AG20443 (cell line): ENCODE data around the gene KIF2A.

Experiments
- DNase-seq: peaks from one replicate; pipeline ENCODE4 v3.0.0; 2012; ENCODE audit warnings: low spot score, mixed read lengths

KIF2A gene

DNA sequence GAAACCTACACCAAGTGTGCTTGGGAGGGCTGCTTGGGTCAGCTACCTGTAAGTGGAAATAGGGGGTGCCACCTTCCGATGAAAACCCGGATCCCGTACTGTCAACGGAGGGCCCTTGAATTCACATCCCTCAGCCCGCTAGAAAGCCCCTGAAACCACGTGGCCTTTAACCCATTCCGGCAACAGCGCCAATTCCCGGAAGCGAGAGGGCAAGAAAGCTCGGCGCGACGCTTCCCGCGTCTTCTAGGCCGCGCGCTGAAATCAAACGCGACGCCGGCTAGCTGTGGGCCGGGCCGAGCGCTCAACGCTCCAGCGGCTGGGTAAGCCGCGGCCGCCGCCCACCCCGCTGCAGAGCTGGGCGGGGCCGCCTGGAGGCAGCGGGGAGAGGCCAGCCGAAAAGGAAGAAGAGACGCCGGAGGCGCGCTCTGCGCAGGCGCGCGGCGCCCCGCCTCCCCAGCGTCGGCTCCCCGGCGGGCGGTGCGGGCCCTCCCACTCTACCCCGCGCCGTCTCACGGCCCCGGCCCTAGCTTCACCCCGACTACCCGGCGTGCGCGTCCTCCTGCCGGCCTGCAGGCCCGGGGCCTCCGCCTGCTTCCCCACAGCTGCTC is at the start of gene KIF2A:
KIF2A (plus strand) TSS at position 492 of the 608 bp plus-strand sequence. CDS start 267 bp downstream, outside the sequence.
- DNase-seq = peak; percentile 100

DNA sequence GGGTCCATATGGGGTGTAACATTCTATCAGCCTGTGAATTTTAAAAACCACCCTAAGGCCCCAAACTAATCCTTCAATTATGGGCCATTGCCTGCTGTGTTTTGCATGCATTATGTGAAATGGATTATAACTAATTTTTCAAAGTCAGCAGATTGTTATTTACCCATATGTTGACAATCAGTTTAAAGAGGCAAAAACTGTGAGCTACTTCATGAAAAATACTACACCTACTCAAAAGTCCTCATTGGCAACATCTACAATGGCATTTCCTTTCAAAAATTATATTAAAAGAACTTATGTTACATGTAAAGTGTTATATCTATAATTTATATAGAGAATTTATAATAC is 49.0 kb upstream of the KIF2A start:
- DNase-seq = no peak

GRCh38 chr5:62258654-62259053 is 47.4 kb upstream of the KIF2A start:
- DNase-seq = no peak

GRCh38 chr5:62259699-62260250 is 46.2 kb upstream of the KIF2A start:
- no peak for DNase-seq

GRCh38 chr5:62260513-62260912 is 45.5 kb upstream of the KIF2A start:
- DNase-seq = no peak

DNA sequence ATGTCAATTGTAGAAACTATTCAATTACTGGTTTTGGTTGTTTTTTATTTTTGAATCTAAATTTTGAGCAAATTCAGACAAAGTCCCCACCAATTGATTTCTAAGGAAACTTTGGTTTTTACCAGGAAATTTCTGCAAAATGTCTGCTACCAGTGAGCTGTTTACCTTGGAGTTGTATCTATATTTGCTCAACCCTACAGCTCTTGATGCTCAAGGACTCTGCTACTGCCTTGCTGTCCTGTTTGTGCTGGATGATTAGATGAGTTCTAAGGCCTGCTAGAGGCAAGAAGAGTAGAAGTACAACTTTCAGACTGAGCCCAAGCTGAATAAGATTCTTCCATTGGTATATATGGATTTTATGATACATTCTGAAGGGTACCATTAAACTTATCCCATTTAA is 42.6 kb upstream of the KIF2A start:
- DNase-seq = no peak

DNA sequence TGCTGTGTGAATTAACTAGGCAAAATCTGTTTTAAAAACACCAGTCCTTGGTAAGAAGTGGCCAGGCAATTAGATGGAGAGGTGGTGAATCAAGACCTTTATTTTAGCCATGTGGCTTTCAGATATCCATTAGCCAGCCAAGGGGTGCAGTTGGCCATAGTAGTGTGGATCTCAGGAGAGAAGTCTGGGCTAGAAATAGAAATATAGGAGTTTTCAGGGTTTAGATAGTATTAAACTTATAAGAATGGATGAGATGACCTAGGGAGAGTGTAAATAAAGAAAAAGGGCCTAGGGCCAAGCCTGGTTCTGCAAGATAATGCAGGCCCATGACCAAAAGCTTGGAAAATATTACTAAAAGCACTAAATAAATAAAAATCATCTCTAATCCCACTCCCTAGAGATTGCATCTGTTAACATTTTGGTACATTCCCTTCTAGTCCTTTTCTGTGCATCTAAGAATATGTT is 40.3 kb upstream of the KIF2A start:
- no peak for DNase-seq

GRCh38 chr5:62266573-62266972 is 39.4 kb upstream of the KIF2A start:
- DNase-seq = no peak

- no peak for DNase-seq
Measured at GRCh38 chr5:62268234-62268633, 37.8 kb upstream of the KIF2A start.

DNA sequence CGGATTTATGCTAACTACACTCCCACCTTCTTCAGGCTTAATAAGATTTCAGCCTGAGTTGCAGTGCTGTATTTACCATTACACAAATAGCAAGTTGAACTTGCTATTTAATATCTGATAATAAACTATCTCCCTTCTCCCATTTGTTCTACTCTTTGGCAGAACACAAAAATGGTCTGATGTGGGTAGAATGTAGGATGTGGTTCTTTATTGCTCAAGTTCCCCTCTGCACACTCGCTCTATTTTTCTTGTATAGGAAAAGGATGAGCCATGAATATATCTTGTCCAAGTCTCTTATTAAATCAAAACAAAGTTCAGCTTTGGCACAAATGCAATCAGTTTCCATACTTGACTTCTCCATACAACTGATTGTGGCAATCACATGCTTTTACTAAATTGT is 37.2 kb upstream of the KIF2A start:
- no peak for DNase-seq

DNA sequence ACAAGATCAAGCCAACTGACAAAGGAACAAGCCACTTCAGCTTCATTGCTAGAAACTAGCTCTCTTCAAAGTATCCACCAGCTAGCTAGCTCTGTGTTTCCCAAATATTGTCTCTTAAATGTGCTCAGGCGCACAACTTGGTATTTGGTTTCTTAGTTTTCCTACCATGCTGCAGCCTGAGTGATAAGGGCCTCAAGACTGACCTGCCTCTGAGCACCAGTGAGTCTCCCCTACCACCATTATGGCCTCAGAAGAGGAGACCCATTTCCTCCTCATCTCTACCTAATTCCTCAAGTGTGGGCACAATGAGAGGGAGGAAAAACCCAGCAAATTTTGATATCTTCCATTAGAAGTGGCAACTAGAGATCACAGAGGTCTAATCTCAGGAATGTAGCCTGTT is 34.6 kb upstream of the KIF2A start:
- no peak for DNase-seq

GRCh38 chr5:62271870-62272269 is 34.1 kb upstream of the KIF2A start:
- no peak for DNase-seq

DNA sequence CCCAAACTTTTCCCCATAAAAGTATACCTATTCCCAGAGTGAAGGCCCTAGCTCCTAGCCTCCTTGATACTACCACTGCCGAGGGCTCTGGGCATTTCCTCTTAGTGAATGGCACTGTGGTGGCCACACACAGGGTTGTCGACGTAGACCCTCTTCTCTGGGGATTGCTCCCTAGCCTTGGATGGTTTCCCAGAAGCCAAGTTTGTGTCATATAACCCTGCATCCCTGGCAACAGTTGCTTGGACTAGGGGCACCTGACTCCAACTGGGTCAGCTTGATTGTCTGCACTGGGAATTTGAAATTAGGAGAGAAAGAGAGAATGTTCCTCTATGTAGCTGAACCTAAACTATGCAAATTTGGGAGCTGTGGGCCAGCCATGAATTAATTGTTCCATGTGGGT is 32.3 kb upstream of the KIF2A start:
- DNase-seq = no peak

GRCh38 chr5:62275581-62275980 is 30.4 kb upstream of the KIF2A start:
- no peak for DNase-seq

DNA sequence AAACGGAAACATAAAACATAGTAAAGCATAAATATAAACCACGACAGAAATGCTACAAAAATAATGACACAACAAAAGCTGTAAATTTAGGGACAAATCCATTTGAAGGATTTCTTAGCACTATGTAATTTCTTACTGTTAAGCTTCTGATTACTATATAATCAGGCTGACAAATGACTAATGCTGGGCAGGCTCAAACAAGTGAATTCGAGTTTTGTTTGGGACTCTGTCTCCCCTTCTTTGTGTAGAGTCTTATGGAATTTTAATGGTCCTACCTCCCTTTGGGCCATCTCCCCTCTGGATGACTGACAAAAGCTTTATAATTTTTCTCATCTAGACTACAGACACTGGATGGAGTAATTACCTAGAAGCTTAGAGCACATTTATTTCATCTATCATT is 24.6 kb upstream of the KIF2A start:
- no peak for DNase-seq

DNA sequence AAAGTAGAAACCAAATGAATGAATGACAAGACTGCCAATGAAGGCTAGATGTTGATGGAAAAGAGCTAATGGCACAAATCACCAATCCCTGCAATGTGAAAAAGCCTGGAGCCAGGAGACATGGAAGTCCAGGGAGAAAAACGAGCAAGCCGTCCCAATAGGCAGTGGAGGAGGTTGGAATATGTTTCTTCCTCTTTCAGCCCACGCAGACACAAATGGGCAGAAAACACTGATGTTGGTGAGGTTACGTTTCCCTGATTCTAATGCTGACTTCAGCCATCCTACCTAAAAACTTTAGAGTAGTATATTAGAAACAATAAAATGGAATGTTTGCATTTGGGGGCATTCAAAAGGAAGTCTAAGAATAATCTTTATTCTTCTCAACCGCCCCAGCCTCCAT is 23.9 kb upstream of the KIF2A start:
- no peak for DNase-seq

DNA sequence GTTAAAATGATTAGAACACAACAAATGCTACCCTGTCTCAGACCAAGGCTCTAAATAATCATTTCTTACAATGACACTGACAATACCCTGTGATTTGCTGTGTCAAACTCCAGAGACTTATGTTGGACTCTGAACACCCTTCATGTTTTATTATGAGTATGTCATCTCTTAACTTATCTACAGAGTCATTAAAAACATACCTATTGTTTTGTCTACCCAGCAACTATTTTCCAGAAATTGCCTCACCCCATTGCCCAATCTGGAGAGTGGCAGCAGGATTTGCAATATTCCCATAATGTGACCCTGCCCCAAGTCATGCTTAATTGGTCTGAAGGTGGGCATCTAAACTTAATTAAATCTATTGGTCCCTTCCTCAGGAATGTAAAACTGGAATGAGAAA is 23.0 kb upstream of the KIF2A start:
- DNase-seq = no peak

GRCh38 chr5:62283861-62284260 is 22.1 kb upstream of the KIF2A start:
- no peak for DNase-seq

- DNase-seq = no peak
Measured at GRCh38 chr5:62284946-62285891, 20.8 kb upstream of the KIF2A start.

- DNase-seq = no peak
Measured at GRCh38 chr5:62286834-62287233, 19.2 kb upstream of the KIF2A start.

DNA sequence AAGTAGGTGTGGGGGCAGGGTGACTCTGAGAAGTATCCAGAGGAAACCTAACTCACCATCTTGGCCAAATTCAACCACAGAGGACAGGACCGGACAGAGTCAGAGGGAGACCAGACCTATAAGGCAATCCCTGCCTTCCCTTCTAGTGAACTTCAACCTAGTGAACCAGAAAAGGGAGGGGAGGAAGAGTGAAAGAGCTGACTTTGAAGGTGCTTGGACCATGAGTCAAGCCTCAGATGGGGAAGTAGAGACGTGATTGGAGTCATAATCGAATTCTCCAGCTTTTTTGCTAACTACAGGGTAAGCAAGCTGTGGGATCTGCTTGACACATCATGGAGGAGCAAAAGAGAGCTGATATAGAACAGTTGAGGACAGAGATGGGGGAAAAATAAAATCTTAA is 18.8 kb upstream of the KIF2A start:
- DNase-seq = no peak

- DNase-seq = no peak
Measured at GRCh38 chr5:62288118-62288517, 17.9 kb upstream of the KIF2A start.

DNA sequence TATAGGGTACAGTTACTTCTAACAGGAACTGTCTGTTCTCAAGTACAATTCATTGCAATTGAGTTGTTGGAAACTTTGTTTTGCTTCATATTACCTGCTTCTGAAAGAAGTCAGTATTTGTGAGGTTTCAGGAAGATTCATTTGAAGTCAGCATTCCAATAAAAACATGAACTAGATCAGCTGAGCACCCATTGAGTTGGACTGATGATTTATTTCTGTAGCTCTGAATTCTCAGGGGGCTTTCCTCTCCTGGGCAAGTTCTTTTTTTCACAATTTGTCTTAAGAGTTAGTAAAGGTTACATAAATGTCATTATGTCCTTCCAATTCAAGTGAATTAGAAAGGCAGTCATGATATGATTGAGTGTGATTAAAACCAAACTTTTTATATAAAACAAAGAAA is 16.2 kb upstream of the KIF2A start:
- DNase-seq = no peak
